HEK293T (cell line): Measurements from ENCODE around the gene GPATCH8.

Experiments used
- CTCF ChIA-PET: fragments of 350-600 bp; formaldehyde crosslinking; extraction: SDS; loops from one replicate; lab custom pipeline; 2021; ENCODE audit warnings: antibody characterized with exemption, inconsistent platforms; lab: Yijun Ruan, JAX
- POLR2A ChIA-PET: fragments of 350-600 bp; formaldehyde crosslinking; extraction: SDS; loops from one replicate; lab custom pipeline; 2020; ENCODE audit warnings: antibody characterized with exemption, inconsistent platforms; lab: Yijun Ruan, JAX
- DNase-seq: peaks from one replicate; pipeline ENCODE4 v3.0.0; 2012; ENCODE audit warnings: mixed read lengths; ENCODE audit errors: extremely low spot score
- ARNT ChIP-seq: fragments of 450-650 bp; IDR thresholded peaks from 2 replicates; pipeline ENCODE4 v1.6.1; 2017; ENCODE audit warnings: mild to moderate bottlenecking
- BHLHE40 ChIP-seq: fragments of 450-650 bp; IDR thresholded peaks from 2 replicates; pipeline ENCODE4 v1.6.1; 2016; ENCODE audit warnings: mild to moderate bottlenecking, moderate library complexity, borderline replicate concordance
- CTBP1 ChIP-seq: fragments of 450-650 bp; IDR thresholded peaks from 2 replicates; pipeline ENCODE4 v1.6.1; 2016; ENCODE audit warnings: borderline replicate concordance
- ELF4 ChIP-seq: fragments of 450-650 bp; IDR thresholded peaks from 2 replicates; pipeline ENCODE4 v1.6.1; 2017; ENCODE audit warnings: antibody characterized with exemption
- FOXA1 ChIP-seq: fragments of 450-650 bp; IDR thresholded peaks from 2 replicates; pipeline ENCODE4 v1.6.1; 2016; ENCODE audit warnings: mild to moderate bottlenecking
- FOXK2 ChIP-seq: fragments of 450-650 bp; IDR thresholded peaks from 2 replicates; pipeline ENCODE4 v1.6.1; 2016; ENCODE audit warnings: mild to moderate bottlenecking
- FOXM1 ChIP-seq: fragments of 450-650 bp; IDR thresholded peaks from 2 replicates; pipeline ENCODE4 v1.6.1; 2017; ENCODE audit warnings: mild to moderate bottlenecking, borderline replicate concordance
- HDGF ChIP-seq: fragments of 450-650 bp; IDR thresholded peaks from 2 replicates; pipeline ENCODE4 v1.6.1; 2017; ENCODE audit warnings: antibody characterized with exemption, borderline replicate concordance
- L3MBTL2 ChIP-seq: fragments of 450-650 bp; conservative IDR thresholded peaks from 2 replicates; pipeline ENCODE4 v1.6.1; 2016; ENCODE audit warnings: mild to moderate bottlenecking
- LEF1 ChIP-seq: fragments of 450-650 bp; IDR thresholded peaks from 2 replicates; pipeline ENCODE4 v1.6.1; 2017; ENCODE audit warnings: mild to moderate bottlenecking, borderline replicate concordance
- NFRKB ChIP-seq: fragments of 450-650 bp; IDR thresholded peaks from 2 replicates; pipeline ENCODE4 v1.6.1; 2016; ENCODE audit warnings: mild to moderate bottlenecking, moderate library complexity
- PKNOX1 ChIP-seq: fragments of 450-650 bp; IDR thresholded peaks from 2 replicates; pipeline ENCODE4 v1.6.1; 2016
- SP1 ChIP-seq: fragments of 450-650 bp; IDR thresholded peaks from 2 replicates; pipeline ENCODE4 v1.6.1; 2017
- SUZ12 ChIP-seq: fragments of 450-650 bp; IDR thresholded peaks from 2 replicates; pipeline ENCODE4 v1.6.1; 2016; ENCODE audit warnings: mild to moderate bottlenecking
- TARDBP ChIP-seq: fragments of 450-650 bp; IDR thresholded peaks from 2 replicates; pipeline ENCODE4 v1.6.1; 2016
- ZNF384 ChIP-seq: fragments of 450-650 bp; IDR thresholded peaks from 2 replicates; pipeline ENCODE4 v1.6.1; 2016

GPATCH8 gene

GRCh38 chr17:44442806-44443205, 60.4 kb downstream of the GPATCH8 start:
- DNase-seq, result no peak
- POLR2A ChIA-PET, result no interaction called here
- TF ChIP-seq TARDBP (no peak), L3MBTL2 (no peak), CTBP1 (no peak), SUZ12 (no peak), ARNT (no peak), BHLHE40 (no peak), LEF1 (no peak), NFRKB (no peak), ZNF384 (no peak), PKNOX1 (no peak), FOXM1 (no peak), FOXK2 (no peak), HDGF (no peak)
- CTCF ChIA-PET, result interaction anchor here (1.5 kb wide), 1 partner anchor 81 kb away, joined by 4 read pairs; no protein-coding TSS in a partner anchor

DNA sequence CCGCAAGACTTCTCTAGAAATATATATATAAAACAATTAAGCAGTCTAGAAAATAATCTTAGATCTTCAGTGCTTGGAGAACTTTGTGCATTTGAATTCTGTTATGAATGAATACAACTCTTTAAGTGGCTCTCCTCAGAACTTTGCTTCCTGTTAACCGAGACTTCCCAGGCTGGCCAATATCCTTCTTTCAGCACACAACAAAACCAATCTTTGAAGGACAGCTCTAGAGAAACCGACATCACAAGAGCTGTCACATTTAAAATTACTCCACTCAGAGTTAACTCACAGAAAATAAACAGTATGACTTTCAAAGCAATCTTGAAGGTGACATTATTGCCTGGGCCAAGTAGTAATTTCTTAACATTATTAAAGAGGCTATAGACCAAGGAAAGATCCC, 64.0 kb downstream of the GPATCH8 start:
- CTCF ChIA-PET, result no interaction called here
- POLR2A ChIA-PET, result no interaction called here
- no peak for TF ChIP-seq ZNF384
- TF ChIP-seq L3MBTL2, result no peak
- no peak for TF ChIP-seq SUZ12
- no peak for TF ChIP-seq HDGF
- no peak for TF ChIP-seq ARNT
- TF ChIP-seq BHLHE40, result no peak
- TF ChIP-seq SP1, result no peak
- TF ChIP-seq ELF4, result no peak
- TF ChIP-seq LEF1, result no peak
- TF ChIP-seq NFRKB, result no peak
- TF ChIP-seq FOXK2, result no peak
- TF ChIP-seq FOXA1, result no peak
- TF ChIP-seq CTBP1, result no peak
- no peak for TF ChIP-seq FOXM1
- no peak for TF ChIP-seq PKNOX1
- no peak for TF ChIP-seq TARDBP
- no peak for DNase-seq

- CTCF ChIA-PET, result no interaction called here
- no peak for DNase-seq
- POLR2A ChIA-PET, result no interaction called here
- TF ChIP-seq FOXA1 (no peak), HDGF (no peak), FOXK2 (no peak), ARNT (no peak), SUZ12 (no peak), ZNF384 (no peak), NFRKB (no peak), CTBP1 (no peak), L3MBTL2 (no peak), SP1 (no peak), TARDBP (no peak), BHLHE40 (no peak), LEF1 (no peak), PKNOX1 (no peak), FOXM1 (no peak), ELF4 (no peak)
These were observed 64.6 kb downstream of the GPATCH8 start for GRCh38 chr17:44438636-44439035.

GRCh38 chr17:44436336-44436735, 66.9 kb downstream of the GPATCH8 start:
- POLR2A ChIA-PET, result no interaction called here
- TF ChIP-seq FOXA1 (no peak), TARDBP (no peak), FOXK2 (no peak), BHLHE40 (no peak), PKNOX1 (no peak), SUZ12 (no peak)

DNA sequence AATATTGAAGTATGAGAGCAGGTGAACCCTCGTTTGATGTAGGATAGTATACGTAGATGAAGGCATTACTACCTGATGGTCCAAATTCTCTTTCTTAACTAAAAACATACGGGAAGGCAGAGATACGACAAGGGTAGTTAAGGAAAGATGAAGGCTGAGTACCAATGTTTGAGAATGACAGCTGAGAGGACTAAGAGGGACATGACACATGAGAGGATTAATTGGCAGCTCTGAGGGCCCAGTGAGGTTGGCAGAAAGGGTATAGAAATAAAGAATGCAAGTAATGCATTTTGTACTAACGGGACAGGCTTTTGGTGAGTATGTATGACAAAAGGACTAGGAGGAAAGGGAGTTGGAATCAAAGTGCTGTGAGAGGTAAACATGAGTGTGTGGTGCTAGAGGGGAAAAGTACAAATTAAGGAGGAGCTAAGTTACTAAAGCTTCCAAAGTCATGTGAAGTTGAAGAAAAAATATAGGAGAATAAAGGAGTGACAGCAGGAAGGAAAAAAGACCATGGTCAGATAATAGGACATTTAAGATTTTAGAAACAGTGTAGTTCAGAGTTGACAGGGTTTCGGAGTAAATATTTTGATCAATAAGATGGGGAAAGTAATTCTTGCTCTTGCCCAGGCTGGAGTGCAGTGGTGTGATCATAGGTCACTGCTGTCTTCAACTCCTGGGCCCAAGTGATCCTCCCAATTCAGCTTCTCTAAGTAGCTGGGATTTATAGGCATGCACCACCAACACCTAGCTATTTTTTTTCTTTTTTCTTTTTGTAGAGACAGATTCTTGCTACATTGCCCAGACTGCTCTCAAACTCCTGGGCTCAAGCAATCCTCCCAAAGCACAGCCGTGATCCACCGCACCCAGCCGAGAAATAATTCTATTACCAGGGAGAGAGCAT, 70.7 kb downstream of the GPATCH8 start:
- ChIA-PET CTCF (interaction anchor here (1.0 kb wide), 1 partner anchor 91 kb away, joined by 3 read pairs; no protein-coding TSS in a partner anchor), POLR2A (no interaction called here)

More at GRCh38 chr17:44436336-44436735, 66.9 kb downstream of the GPATCH8 start:
- DNase-seq, result no peak
- CTCF ChIA-PET, result interaction anchor here (0.6 kb wide), 1 partner anchor 43 kb away, joined by 4 read pairs; no protein-coding TSS in a partner anchor

More for the DNA sequence above, 70.7 kb downstream of the GPATCH8 start:
- no peak for TF ChIP-seq CTBP1
- no peak for TF ChIP-seq FOXK2
- no peak for TF ChIP-seq SP1
- no peak for TF ChIP-seq FOXM1
- TF ChIP-seq ARNT, result no peak
- TF ChIP-seq ELF4, result no peak
- no peak for TF ChIP-seq HDGF
- no peak for TF ChIP-seq ZNF384
- no peak for TF ChIP-seq BHLHE40
- no peak for TF ChIP-seq FOXA1
- TF ChIP-seq L3MBTL2, result no peak
- TF ChIP-seq PKNOX1, result no peak
- no peak for TF ChIP-seq LEF1
- TF ChIP-seq NFRKB, result no peak
- no peak for TF ChIP-seq SUZ12
- no peak for TF ChIP-seq TARDBP
- DNase-seq, result no peak
